ENCODE results near the gene RIMBP3C.
"Not testable (repeated sequence)": the region's sequence is repeated elsewhere in the genome, so short reads cannot be mapped to it uniquely, and the experiment has no call there.

Gene RIMBP3C, protein sequence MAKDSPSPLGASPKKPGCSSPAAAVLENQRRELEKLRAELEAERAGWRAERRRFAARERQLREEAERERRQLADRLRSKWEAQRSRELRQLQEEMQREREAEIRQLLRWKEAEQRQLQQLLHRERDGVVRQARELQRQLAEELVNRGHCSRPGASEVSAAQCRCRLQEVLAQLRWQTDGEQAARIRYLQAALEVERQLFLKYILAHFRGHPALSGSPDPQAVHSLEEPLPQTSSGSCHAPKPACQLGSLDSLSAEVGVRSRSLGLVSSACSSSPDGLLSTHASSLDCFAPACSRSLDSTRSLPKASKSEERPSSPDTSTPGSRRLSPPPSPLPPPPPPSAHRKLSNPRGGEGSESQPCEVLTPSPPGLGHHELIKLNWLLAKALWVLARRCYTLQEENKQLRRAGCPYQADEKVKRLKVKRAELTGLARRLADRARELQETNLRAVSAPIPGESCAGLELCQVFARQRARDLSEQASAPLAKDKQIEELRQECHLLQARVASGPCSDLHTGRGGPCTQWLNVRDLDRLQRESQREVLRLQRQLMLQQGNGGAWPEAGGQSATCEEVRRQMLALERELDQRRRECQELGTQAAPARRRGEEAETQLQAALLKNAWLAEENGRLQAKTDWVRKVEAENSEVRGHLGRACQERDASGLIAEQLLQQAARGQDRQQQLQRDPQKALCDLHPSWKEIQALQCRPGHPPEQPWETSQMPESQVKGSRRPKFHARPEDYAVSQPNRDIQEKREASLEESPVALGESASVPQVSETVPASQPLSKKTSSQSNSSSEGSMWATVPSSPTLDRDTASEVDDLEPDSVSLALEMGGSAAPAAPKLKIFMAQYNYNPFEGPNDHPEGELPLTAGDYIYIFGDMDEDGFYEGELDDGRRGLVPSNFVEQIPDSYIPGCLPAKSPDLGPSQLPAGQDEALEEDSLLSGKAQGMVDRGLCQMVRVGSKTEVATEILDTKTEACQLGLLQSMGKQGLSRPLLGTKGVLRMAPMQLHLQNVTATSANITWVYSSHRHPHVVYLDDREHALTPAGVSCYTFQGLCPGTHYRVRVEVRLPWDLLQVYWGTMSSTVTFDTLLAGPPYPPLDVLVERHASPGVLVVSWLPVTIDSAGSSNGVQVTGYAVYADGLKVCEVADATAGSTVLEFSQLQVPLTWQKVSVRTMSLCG (N-terminal part only)

GRCh38 chr22:21551361-21551760 lies at the start of gene RIMBP3C:
TSS of gene RIMBP3C (minus strand) at chr22:21551461. CDS start at chr22:21550976, 485 bp downstream.
- DNase-seq (ENCODE audit: low read depth), result not testable (repeated sequence)

DNA sequence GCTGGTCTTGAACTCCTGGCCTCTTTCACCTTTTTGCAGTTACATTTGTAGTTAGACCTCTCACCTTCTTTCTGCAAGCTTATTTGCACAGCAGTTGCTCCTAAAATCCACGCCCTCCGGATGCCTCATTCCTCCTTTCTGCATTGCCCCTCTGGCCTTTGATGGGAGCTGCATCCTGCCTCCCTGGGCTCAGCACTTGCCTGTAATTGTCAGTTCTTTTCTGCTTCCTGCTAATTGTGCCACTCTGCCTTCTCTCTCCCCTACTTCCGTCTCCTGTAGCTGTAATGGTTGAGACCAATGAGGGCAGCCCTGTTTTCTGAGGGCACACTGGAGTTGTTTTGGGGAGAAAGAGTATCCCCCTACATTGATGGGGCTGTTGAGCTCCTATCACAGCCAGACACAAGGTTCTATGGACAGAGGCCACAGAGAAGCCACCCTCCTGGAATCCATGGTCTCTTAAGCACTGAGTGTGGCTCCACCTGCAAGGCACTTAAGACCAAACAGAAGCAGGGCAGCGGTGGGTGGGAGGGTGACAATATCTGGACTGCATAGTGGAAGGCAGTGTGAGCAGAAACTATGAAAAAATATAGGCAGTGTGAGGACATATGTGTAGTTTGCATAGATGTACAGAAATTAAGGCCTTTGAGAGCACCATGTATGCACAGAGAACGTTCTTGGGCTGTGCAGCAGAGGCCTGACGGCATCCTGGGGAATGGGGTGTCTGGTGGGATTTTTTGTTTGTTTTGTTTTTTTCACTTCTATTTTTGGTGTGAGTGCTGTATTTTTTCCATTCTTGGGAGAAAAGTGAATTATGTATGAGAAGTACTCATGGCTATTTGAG lies 48.0 kb upstream of the RIMBP3C start:
- no peak for DNase-seq (ENCODE audit: low read depth)

- DNase-seq (ENCODE audit: low read depth), result no peak
Observed at GRCh38 chr22:21598302-21598701, 47.0 kb upstream of the RIMBP3C start.

- not testable (repeated sequence) for DNase-seq (ENCODE audit: low read depth)
Observed at GRCh38 chr22:21596356-21597135, 45.3 kb upstream of the RIMBP3C start.

- DNase-seq (ENCODE audit: low read depth), result no peak
Observed at GRCh38 chr22:21594865-21595452, 43.7 kb upstream of the RIMBP3C start.

DNA sequence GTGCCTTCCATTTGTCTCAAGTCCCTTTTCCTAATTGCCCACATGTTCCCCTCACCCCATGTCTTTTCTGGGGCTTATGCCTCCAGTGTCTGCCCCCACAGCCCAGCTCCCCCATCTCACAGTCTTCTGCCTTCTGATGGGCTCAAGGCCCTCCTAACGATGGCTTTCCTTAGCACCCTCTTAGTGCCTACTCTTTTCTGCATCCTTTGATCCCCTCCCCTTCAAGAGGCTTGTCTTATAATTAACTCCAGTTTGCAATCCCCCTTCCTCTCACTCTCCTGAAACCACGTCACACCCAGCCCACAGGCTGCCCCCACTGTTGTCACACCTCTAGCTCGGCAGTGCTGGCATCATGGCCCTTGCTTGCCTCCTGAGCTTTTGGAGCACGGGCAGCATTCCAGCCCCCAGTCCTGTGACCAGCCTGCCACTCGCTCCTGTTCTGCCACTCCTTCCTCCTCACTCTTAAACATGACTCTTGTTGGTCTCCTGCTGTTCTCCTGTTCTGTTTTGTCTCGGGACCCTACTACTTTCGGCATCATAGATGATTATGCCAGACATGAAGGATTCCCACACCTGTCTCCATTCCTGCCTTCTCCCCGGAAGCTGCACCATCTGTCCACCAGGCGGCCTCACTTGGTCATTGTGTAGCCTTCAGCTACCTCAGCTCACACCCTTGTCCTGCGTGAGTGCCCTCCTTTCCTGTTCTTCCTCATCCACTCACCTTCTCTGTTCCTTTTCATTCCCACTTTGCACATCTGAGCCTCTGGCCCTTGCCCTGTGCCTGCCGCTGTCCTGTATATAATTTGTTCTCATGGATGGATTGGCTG lies 42.4 kb upstream of the RIMBP3C start:
- no peak for DNase-seq (ENCODE audit: low read depth)

DNA sequence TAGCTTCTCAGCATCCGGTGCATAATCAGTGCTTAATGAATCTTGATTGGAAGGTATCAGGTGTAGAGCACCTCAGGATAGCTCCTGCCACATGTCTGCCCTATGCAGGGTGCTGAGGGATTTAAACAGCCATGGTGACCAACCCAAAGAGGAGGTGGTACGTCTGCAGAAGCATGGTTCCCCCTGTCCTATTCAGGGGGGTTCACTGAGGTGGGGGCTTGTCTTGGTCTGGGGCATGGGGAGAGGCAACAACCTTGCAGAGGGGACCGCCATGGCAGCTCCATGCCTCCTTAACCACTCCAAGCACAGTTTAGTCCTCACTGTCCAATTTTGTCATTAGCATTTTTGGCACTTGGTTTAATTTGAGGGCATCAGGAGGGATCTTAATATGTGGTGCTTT lies 41.2 kb upstream of the RIMBP3C start:
- DNase-seq (ENCODE audit: low read depth), result no peak

DNA sequence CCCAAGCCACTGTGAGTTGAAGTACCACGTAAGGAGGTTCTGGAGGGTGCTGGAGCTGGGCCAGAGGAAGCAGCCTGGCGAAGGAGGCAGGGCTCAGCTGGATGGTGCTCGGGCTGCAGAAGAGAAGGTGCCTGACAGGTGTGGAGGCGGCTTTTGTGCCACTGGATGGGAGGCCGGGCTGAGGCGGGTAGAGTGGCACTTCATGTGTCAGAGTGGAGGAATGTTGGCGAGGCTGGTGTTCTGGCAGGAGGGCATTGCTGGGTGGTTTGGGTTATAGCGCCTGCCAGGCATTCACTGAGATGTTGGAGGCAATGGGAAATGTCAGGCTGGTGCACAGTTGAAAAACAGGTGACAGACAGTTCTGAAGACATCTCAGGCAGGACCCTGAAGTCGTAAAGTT lies 40.4 kb upstream of the RIMBP3C start:
- DNase-seq (ENCODE audit: low read depth), result no peak

DNA sequence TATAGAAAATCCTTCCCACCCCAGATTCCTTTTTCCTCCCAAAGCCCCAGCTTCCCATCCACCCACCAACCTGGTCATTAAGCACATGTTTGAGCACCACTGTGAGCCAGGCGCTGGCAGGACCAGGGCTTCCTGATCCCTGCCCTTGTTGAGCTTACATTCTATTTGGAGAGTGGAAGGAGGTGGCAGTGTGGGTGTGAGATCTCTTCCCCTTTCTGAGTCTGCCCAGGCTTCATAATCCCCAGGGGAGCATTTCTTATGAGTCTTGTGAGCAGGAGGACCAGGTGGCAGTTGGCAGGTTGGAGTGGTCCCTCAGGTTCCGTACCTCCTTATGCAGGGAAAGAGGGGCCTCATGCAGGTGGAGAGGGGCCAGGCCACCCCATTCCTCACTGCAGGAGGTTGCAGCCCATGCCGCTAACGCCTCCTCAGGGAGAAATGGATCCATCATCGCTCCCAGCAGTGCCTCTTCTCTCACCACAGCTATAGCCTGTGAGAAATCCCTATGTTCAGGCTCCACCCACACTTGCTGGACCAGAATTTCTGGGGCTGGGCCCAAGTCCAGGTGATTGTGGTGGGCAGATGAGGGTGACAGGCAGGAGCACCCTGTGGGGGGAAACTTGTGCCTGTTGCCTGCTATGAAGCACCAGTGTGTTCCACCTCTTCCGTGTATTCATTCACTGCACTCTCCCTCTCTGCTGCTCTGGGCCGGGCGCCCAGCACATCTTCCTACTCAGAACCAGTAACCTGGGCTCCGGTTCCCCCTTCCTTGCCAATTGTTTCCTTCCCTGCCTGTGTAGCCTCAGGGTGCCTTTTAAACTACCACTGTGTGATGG lies 39.8 kb upstream of the RIMBP3C start:
- no peak for DNase-seq (ENCODE audit: low read depth)

DNA sequence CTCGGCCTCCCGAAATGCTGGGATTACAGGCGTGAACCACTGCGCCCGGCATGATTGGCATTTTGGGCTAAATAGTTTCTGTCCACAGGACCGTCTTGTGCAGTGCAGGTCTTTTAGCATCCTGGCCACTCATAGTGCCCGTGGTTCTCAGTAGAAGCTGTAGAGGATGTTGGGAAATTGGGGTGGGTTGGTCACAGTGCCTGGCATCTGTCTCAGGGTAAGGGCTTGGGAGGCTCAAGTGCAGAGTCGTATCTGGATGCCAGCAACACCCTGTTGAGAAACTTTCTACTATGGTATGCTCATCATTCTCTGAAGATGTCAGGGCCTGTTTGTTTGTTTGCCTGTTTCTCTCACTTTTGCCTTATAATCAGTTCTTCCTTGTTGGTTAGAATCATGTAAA lies 38.1 kb upstream of the RIMBP3C start:
- DNase-seq (ENCODE audit: low read depth), result no peak

DNA sequence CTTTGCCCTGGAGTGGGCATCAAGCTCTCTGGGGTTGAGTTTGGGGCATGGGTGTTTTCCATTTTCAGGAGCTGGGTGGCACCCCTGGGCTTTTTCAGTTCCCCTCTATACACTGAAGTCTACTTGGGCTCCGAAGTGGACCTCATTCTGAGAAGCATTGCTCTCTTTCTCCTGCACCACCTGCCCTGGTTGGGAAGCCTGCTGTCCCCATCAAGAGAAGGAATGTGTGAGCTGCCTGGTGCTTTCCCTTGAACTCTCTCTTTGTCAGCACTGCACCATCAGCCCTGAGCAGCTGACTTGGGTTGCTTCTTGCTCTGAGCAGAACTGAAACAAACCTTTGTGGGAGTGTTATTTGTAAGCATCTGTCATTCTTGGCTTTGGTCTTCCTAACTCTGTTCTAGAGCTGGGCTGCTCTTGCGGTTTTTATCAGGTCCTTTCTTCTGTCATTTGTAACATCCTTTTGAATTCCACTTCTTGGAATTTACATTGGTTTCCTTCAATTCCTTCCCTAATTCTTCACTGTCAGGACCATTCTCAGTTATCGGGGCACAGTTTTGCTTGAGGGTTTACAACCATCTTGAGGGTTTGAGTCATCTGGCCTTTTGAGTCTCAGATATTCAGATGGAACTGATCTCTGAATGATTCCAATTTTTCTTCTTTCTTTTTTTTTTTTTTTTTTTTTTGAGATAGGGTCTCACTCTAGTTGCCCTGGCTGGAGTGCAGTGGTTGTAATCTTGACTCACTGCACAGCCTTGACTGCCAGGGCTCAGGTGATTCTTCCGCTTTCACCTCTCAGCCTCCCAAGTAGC lies 36.7 kb upstream of the RIMBP3C start:
- peak; percentile 16 for DNase-seq (ENCODE audit: low read depth)

- DNase-seq (ENCODE audit: low read depth), result no peak
Observed at GRCh38 chr22:21585389-21585788, 34.1 kb upstream of the RIMBP3C start.

- no peak for DNase-seq (ENCODE audit: low read depth)
Observed at GRCh38 chr22:21582801-21583740, 31.8 kb upstream of the RIMBP3C start.

DNA sequence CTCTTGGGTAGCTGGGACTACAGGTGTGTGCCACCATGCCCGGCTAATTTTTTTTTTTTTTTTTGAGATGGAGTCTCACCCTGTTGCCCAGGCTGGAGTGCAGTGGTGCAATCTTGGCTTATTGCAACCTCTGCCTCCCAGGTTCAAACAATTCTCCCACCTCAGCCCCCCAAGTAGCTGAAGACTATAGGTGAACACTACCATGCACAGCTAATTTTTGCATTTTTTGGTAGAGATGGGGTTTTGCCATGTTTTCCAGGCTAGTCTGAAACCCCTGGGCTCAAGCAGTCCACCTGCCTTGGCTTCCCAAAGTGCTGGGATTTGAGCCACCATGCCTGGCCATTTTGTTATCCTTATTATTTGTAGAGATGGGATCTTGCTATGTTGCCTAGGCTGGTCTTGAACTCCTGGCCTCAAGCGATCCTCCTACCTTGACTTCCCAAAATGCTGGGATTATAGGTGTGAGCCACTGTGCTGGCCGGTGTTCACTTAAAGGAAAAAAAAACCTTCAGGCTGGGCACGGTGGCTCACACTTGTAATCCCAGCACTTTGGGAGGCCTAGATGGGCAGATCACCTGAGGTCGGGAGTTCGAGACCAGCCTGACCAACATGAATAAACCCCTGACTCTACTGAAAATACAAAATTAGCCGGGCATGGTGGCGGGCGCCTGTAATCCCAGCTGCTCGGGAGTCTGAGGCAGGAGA lies 29.9 kb upstream of the RIMBP3C start:
- not testable (repeated sequence) for DNase-seq (ENCODE audit: low read depth)

DNA sequence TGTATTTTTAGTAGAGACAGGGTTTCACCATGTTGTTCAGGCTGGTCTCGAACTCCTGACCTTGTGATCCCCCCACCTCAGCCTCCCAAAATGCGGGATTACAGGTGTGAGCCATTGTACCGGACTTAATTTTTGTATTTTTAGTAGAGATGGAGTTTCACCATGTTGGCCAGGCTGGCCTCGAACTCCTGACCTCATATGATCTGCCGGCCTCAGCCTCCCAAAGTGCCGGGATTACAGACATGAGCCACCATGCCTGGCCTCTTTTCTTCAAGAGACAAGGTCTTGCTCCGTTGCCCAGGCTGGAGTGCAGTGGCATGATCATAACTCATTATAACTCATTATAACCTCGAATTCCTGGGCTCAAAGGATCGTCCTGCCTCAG lies 29.4 kb upstream of the RIMBP3C start:
- DNase-seq (ENCODE audit: low read depth), result not testable (repeated sequence)

DNA sequence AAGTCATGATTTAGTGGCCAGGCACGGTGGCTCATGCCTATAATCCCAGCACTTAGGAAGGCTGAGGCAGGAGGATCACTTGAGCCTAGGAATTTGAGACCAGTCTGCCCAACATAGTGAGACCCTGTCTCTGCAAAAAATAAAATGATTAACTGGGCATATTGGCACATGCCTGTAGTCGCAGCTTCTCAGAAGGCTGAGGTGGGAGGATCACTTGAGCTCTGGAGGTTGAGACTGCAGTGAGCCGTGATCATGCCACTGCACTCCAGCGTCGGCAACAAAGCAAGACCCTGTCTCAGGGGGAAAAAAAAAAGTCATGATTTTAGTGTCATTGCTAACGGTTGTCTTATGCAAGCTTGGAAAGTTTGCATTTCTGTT lies 28.2 kb upstream of the RIMBP3C start:
- DNase-seq (ENCODE audit: low read depth), result no peak
